Placental pericyte (primary cell): Measurements from ENCODE around the gene CGB7. TPM values are rescaled to one million over a fixed set of nuclear protein-coding genes. Genes with fewer than 3 reads are reported as not detected.

ENCODE experiments used
- small RNA-seq: library from RNA; depleted of rRNA; stranded (forward); fragments of <200 nt; gene quantifications from one replicate; pipeline ENCODE3, GENCODE V24; 2012; ENCODE audit warnings: low replicate concordance
- total RNA-seq: library from RNA; depleted of rRNA; stranded (reverse); fragments of >200 nt; gene quantifications from 2 replicates; pipeline ENCODE4 v1.2.3, GENCODE V29; 2012

The CGB7 gene
- total RNA-seq: 0.14 TPM in 1 of 2 replicates, not detected in the other

DNA sequence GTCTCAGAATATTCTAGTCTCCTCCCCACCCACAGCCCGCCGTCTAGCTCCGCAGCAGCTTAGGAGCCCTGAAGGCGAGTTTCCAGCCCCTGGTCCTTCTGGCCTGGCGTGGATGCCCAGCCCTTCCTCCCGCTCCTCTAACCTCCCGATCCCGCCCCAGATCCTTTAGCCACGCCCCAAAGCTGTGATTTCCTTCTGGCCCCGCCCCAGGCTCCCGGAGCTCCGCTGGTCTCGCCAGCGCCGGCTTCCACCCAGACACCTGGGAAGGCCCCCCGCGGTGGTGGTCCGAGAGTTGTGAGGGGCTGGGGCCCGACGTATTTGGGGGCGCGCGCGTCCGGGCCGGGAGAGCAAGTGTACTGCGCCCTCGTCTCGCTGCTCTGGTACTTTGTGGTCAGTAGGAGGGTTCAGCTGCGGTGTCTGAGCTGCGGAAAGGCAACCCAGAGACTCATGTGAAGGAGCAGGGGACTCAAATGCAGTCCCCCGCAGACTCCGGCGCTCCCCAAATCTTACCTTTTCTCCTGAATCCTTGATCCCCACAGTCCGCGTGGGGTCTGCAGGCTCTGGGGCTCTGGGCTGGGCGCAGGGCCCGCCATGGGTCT is at the start of gene CGB7:
Gene CGB7 (minus strand): TSS at position 114 of the 599 bp plus-strand sequence. CDS start 2,374 bp downstream, outside the sequence.

DNA sequence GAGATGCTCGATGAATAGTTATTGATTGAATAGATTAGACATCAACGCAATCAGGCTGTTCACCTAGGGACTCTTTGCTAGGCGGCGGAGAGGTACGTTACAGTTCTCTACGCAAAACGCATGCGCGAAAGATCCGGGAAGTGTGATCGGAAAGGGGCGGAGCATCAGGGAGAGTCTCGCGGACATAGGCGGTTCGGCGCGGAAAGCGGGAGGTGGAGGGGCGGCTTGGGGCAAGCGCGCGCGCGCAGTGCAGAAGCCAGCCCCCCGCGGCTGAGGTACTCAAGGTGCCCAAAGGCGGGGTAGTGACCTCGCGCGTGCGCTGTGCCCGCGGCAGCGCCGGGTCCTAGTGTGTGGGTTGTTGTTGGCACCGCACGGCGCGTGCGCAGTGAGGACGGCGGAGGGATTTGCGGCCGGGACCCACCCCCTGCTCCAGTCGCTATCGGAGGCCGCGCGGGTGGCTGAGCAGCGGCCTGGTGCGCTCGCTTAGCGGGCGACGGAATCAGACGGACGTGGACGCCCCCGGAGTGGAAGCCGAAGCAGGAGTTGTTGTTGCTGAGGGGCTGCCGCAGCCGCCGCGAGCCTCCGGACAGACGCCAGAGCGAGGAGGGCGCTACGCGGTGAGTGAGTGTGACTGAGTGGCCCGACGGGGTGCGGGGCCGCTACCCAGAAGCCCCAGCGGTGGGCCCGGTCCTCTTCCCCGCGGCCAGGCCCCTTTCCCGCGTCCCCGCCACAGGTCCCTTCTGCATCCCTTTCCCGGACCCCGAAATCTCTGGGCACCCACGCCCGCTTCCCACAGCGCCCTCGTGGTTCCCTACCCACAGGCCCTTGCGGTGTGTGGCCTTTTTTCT is 27.7 kb upstream of the CGB7 start, which contains the start of gene SNRNP70:
Gene SNRNP70 (plus strand): TSS at position 432 of the 848 bp plus-strand sequence. CDS start 964 bp downstream, outside the sequence.

DNA sequence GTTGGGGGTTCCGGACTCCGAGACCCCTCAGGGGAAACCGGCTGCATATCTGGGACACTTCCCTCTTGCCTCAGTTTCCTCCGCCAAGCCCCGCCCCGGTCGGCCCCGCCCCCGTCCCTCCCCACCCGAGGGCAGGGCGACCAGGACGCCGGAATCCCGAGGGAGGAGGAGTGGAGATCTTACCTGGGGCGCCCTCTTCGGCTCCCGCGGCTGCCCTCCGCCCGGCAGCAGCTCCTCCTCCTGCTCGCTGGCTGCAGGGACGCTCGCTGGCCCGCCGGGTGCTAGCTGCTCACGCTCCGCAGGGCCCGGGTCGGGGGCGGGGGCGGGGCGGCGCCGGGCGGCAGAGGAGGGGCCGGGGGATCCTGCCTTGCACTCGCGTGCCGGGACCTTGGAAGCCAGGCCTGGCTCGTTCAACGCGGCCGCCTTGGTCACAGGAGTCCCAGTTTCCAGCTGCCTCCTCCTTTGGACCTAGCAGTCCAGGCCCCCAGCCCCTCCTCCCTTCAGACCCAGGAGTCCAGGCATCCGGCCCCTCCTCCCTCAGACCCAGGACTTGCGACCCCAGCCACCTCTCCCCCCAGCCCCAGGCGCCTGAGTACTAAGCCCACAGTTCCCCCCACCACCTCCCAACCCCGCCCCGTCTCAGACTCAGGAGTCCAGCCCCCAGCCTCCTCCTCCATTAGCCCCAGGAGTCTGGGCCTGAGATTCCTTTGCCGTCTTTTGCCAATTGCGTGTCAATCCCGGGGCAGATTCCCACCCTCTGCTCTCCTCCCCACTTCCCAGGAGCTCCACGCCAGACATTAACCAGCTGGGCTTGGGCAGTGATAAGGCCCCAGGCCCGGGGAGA is 7.4 kb upstream of the CGB7 start, which contains the start of gene NTF4:
Gene NTF4 (minus strand): TSS at position 51 of the 844 bp plus-strand sequence. CDS start 2,821 bp downstream, outside the sequence.

DNA sequence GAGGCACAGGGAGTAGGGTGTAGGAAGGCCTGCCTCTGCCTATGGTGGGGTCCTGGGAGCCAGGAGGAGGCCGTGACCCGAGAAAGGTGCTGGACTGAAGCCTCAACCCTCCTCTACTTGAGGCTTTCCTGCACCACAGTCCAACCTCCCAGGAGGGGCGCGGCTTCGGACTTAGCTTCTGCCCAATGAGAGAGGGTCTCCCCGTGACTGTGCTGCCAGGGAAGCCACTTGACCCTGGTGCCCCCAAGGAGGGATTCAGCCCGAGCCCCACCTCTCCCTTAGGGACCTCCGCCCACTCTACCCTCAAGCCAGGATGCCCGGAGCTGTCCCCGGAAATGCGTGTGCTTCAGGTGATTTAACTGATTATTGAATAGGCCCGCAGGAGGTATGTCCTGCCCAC is 8.5 kb downstream of the CGB7 start, which contains the start of gene CGB8:
Gene CGB8 (minus strand): TSS at position 101 of the 400 bp plus-strand sequence. CDS start 372 bp downstream, outside the sequence.

GRCh38 chr19:49043548-49043947 is 14.0 kb downstream of the CGB7 start, which contains the start of gene CGB5:
Gene CGB5, plus strand, starts transcription at chr19:49043848. Its CDS starts 362 bp downstream, at chr19:49044210.

GRCh38 chr19:49036815-49037214 is 20.7 kb downstream of the CGB7 start, which contains the start of gene CGB1:
Gene CGB1, minus strand, starts transcription at chr19:49036895. Its CDS starts 184 bp downstream, at chr19:49036711.

DNA sequence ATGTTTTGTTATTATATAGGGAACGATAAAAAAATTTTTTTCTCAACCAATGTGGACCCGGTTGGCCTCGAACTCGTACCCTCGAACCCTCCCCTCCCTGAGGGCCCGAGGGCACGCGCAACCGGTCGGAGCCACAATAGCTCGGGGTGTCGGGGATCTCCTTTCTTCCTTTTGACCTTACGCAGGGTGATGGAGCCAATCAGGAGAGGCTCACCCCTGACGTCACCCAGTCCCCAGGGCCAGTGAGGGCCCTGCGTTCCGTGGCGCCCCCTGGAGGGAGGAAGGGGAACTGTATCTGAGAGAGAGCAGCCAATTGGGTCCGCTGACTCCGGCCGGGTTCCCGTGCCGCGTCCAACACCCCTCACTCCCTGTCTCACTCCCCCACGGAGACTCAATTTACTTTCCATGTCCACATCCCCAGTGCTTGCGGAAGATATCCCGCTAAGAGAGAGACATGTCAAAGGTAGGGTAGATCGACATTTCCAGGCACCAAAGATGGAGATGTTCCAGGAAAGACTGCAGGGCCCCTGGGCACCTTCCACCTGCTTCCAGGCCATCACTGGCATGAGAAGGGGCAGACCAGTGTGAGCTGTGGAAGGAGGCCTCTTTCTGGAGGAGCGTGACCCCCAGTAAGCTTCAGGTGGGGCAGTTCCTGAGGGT is 25.8 kb downstream of the CGB7 start, which contains the start of gene CGB2:
Gene CGB2 (plus strand): TSS at position 249 of the 660 bp plus-strand sequence. CDS start 206 bp downstream, at position 455.

GRCh38 chr19:49024233-49024632 is 33.3 kb downstream of the CGB7 start, which contains the start of gene CGB3:
Gene CGB3, minus strand, starts transcription at chr19:49024333. Its CDS starts 362 bp downstream, at chr19:49023971.

DNA sequence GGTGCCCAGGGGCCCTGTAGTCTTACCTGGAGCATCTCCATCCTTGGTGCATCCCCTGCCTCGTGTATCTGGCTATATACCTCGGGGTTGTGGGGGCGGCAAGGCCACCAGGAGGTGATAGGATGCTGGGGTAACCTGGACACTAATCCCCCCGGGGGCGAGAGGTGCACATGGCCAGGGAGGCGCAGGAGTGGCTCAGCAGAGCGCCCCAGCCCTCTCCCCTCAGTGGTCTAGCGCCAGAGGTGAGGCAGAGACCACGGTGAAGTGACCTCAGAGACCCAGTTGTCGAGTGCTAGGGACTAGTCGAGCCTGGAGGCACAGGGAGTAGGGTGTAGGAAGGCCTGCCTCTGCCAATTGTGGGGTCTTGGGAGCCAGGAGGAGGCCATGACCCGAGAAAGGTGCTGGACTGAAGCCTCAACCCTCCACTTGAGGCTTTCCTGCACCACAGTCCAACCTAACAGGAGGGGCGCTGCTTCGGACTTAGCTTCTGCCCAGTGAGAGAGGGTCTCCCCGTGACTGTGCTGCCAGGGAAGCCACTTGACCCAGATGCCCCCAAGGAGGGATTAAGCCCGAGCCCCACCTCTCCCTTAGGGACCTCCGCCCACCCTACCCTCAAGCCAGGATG is 40.4 kb downstream of the CGB7 start, which contains the start of gene LHB:
Gene LHB (minus strand): TSS at position 51 of the 625 bp plus-strand sequence. CDS start 10 bp downstream, at position 41.

Small RNAs within 50 kb of the gene (small RNA-seq; reads per million reads assigned to genes)
- 0.20 reads per million for gene MIR6798
- not detected for gene RN7SL708P

Other genes with a start within 250 kb of the CGB7 start
- 25.4 and 44.1 TPM in 2 replicates for gene BCAT2, start 246.7 kb downstream of the CGB7 start, total RNA-seq
- gene HSD17B14, start 221.3 kb downstream of the CGB7 start, total RNA-seq: 2.3 and 27.8 TPM in 2 replicates
- gene PLEKHA4, start 189.1 kb downstream of the CGB7 start, total RNA-seq: 5.4 and 6.3 TPM in 2 replicates
- 66.1 and 221 TPM in 2 replicates for gene PPP1R15A, start 185.3 kb downstream of the CGB7 start, total RNA-seq
- under 0.01 and 0.22 TPM in 2 replicates for gene TULP2, start 159.0 kb downstream of the CGB7 start, total RNA-seq
- 129 and 755 TPM in 2 replicates for gene NUCB1, start 157.4 kb downstream of the CGB7 start, total RNA-seq
- 0.44 TPM in 1 of 2 replicates, not detected in the other for gene DHDH, start 124.0 kb downstream of the CGB7 start, total RNA-seq
- 89.9 and 103 TPM in 2 replicates for gene BAX, start 102.9 kb downstream of the CGB7 start, total RNA-seq
- 1,638 and 6,371 TPM in 2 replicates for gene FTL, start 92.4 kb downstream of the CGB7 start, total RNA-seq
- 29.8 and 59.4 TPM in 2 replicates for gene GYS1, start 64.4 kb downstream of the CGB7 start, total RNA-seq
- gene RUVBL2, start 63.9 kb downstream of the CGB7 start, total RNA-seq: 164 and 281 TPM in 2 replicates
- gene LHB, start 40.7 kb downstream of the CGB7 start, total RNA-seq: not detected in 2 replicates
- gene CGB3, start 33.4 kb downstream of the CGB7 start, total RNA-seq: not detected in 2 replicates
- gene CGB2, start 25.9 kb downstream of the CGB7 start, total RNA-seq: not detected in 2 replicates
- gene CGB1, start 20.9 kb downstream of the CGB7 start, total RNA-seq: not detected in 2 replicates
- not detected in 2 replicates for gene CGB5, start 13.9 kb downstream of the CGB7 start, total RNA-seq
- gene CGB8, start 8.6 kb downstream of the CGB7 start, total RNA-seq: not detected in 2 replicates
- gene NTF4, start 7.1 kb upstream of the CGB7 start, total RNA-seq: not detected in 2 replicates
- gene KCNA7, start 14.9 kb upstream of the CGB7 start, total RNA-seq: not detected in 2 replicates
- 118 and 186 TPM in 2 replicates for gene SNRNP70, start 27.7 kb upstream of the CGB7 start, total RNA-seq
- gene LIN7B, start 56.6 kb upstream of the CGB7 start, total RNA-seq: 3.7 and 5.7 TPM in 2 replicates
- 0.66 and 1.3 TPM in 2 replicates for gene C19orf73, start 61.4 kb upstream of the CGB7 start, total RNA-seq
- gene PPFIA3, start 61.8 kb upstream of the CGB7 start, total RNA-seq: 1.1 and 3.1 TPM in 2 replicates
- not detected in 2 replicates for gene HRC, start 97.6 kb upstream of the CGB7 start, total RNA-seq
- 8.8 and 15.9 TPM in 2 replicates for gene TRPM4, start 100.0 kb upstream of the CGB7 start, total RNA-seq